ENCODE data around the gene GPC4. TPM values are rescaled to one million over a fixed set of nuclear protein-coding genes. Genes with fewer than 3 reads are reported as not detected.

Gene GPC4
- 95.4 TPM for polyA plus RNA-seq (ENCODE audit: insufficient read length)

GRCh38 chrX:133415276-133416105 is at the start of gene GPC4:
Gene GPC4 (minus strand): TSS chrX:133415489. CDS start chrX:133414965, 524 bp downstream.
- no peak for DNase-seq (ENCODE audit: low read depth)

- no peak for DNase-seq (ENCODE audit: low read depth)
Measured at GRCh38 chrX:133461231-133461630, 45.9 kb upstream of the GPC4 start.

DNA sequence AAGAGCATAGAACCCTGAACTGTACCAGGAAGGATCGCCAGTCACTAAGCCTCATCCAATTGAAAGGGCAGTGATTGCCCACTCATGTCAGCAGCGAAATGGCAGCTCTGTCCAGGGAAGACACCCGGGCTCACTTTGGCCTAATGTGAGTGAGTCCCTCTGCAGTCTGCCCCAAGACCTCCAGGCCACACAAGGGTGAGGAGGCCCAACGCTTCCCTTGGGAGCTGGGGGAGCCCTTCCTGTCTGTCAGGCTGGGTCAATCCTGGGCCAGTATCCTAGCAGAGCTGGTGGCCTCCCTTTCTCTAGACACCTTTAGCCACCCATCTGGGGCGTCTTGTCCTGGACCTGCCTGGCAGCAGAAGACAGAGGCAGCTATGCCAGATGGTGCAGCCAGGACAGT is 39.6 kb upstream of the GPC4 start:
- no peak for DNase-seq (ENCODE audit: low read depth)

DNA sequence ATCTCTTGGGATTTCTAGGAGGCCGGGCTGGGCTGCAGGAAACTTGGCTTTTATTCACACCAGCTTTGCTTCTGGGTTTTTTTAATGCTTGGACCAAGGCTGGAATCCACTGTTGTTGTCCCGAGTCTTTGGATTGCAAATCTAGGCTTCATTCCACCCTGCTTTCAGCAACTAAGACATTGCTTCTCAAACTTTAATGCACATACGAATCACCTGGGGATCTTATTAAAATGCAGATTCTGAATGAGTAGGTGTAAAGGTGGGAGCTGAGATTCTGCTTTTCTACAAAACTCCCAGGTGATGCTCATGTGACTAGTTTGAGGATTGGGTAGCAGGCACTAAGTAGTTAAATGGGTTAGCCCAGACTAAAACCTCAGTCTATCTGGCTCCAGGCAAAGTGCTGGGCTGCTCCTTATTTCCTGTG is 39.2 kb upstream of the GPC4 start:
- DNase-seq (ENCODE audit: low read depth), result no peak

DNA sequence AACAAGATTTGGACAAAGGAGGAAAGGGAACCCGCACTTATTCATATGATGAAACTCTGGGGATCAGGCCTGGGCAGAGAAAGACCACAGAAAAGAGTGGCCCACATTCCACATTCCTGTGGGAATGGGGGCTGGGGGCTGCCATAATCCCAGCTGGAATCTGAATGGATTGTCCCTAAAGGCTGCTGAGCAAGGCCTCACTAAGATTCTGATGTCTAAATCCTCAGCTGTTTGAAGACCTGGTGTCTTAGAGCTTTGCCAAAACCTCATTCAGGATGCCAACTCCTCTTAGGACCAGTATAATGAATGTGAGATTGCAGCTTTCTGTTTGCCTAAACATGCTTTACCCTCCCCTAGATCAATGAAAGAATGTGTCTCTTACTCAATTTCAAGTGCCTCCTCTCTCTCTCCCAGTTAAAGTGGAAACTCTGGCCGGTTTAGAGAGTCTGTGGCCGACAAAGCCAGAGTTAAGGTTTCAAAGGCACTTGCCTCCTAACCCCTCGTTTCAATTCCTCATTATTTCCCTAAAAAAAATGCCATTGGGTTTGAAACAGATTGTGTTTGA is 33.3 kb upstream of the GPC4 start:
- no peak for DNase-seq (ENCODE audit: low read depth)

GRCh38 chrX:133444952-133445831 is 29.9 kb upstream of the GPC4 start:
- DNase-seq (ENCODE audit: low read depth), result no peak

- DNase-seq (ENCODE audit: low read depth), result no peak
Measured at GRCh38 chrX:133444196-133444595, 28.9 kb upstream of the GPC4 start.

- no peak for DNase-seq (ENCODE audit: low read depth)
Measured at GRCh38 chrX:133440797-133441163, 25.5 kb upstream of the GPC4 start.

- DNase-seq (ENCODE audit: low read depth), result no peak
Measured at GRCh38 chrX:133440081-133440796, 24.9 kb upstream of the GPC4 start.

- no peak for DNase-seq (ENCODE audit: low read depth)
Measured at GRCh38 chrX:133437766-133438165, 22.5 kb upstream of the GPC4 start.

GRCh38 chrX:133437356-133437755 is 22.1 kb upstream of the GPC4 start:
- no peak for DNase-seq (ENCODE audit: low read depth)

DNA sequence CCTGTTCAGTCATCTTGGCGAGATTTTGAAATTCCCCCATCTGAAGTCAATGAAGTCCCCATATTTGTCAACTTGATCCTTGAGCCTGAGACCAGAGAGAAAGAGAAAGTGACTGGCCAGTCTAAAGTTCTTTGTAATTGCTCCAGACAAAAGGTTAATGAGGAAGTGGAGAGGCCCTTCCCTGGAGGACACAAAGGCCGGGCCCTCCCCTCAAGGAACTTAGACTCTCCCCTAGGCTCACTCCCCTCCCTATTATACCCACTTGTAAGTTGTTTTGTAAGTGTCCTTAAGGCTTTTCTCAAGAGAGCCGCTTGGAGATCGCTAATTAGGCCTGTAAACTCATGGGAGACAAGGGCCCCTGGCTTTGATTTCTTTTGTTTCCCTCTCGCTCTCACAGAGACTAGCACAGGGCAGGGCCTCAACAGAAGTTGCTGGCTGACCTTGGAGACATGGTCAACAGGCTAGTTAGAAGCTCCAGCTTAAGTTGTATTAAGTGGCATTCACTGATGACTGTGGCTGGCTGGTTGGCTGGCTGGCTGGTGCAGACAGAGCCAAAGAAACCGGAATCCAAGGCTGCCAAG is 20.3 kb upstream of the GPC4 start:
- no peak for DNase-seq (ENCODE audit: low read depth)

DNA sequence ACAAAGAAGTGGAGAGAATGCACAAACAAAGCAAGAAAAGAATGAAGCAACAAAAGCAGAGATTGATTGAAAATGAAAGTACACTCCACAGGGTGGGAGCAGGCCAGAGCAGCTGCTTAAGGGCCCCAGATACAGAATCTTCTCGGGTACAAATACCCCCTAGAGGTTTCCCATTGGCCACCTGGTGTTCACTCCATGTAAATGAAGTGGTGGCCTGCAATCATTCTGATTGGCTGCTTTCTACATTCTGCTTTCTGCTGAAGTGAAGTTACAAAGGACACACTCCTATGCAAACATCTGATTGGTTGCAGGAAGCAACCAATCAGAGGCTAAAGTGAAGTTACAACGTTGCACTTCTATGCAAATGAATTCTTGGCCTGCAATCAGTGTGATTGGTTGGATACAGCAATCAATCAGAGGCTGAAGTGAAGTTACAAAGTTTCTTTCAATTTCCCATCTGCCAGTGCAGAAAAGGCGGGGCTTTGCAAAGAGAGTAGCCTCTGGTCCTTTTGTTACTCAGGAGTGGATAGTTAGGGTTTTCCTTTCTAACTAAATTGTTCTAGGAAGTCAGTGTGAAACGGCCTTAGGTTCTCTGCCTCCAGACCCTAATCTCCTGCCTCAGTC is 19.0 kb upstream of the GPC4 start:
- DNase-seq (ENCODE audit: low read depth), result no peak

GRCh38 chrX:133419911-133420310 is 4.6 kb upstream of the GPC4 start:
- DNase-seq (ENCODE audit: low read depth), result no peak

GRCh38 chrX:133418588-133418987 is 3.3 kb upstream of the GPC4 start:
- DNase-seq (ENCODE audit: low read depth), result no peak

- no peak for DNase-seq (ENCODE audit: low read depth)
Measured at GRCh38 chrX:133417364-133417763, 2.1 kb upstream of the GPC4 start.

- DNase-seq (ENCODE audit: low read depth), result no peak
Measured at GRCh38 chrX:133414406-133415275, 648 bp downstream of the GPC4 start.

DNA sequence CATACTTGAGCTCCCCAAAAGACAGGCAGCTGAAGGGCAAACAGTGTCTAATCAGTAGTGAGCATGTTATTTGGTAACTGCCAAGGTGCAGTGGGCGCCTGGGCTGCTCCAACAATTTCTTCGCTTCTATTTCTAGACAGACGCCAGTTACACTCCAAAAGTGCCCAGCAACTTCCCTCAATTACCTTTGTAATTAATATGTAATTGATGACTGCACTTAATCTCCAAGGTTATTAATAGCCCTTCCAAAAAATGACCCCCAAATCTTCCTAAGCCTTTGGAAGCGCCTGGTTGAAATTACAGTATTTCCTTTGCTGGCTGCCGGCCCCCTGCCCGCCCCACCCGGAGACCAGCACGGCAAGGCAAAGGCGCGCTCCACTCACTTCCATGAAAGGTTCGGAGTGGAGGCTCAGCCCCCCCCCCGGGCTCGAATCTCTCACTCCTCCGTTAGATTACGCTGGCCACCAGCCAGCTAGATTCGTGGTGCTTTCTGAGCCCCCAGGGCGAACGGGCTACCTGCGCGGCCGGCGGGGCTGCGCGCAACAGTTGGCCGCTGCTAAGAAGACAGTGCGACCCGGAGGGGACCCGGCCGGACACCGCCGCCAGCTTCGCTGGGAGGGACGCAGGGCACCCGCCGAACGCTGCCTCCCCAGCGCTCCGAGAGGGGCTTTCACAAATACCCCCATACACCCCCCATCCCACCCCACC is 1.9 kb downstream of the GPC4 start:
- DNase-seq (ENCODE audit: low read depth), result no peak

- no peak for DNase-seq (ENCODE audit: low read depth)
Measured at GRCh38 chrX:133412665-133413064, 2.6 kb downstream of the GPC4 start.

All from forelimb muscle (tissue), 1 donor.